GM12892 (cell line): ENCODE data around the gene MYB.

Experiments used
- POLR2A ChIP-seq: IDR thresholded peaks from 2 replicates; pipeline ENCODE4 v1.6.1; 2011; ENCODE audit warnings: low read depth, low read length, control low read depth
- POLR2AphosphoS5 ChIP-seq: IDR thresholded peaks from 2 replicates; pipeline ENCODE4 v1.6.1; 2011; ENCODE audit warnings: low read depth, low read length, control low read depth
- TAF1 ChIP-seq: IDR thresholded peaks from 2 replicates; pipeline ENCODE4 v1.6.1; 2011; ENCODE audit warnings: low read depth, mild to moderate bottlenecking, control low read depth, low read length, borderline replicate concordance

DNA sequence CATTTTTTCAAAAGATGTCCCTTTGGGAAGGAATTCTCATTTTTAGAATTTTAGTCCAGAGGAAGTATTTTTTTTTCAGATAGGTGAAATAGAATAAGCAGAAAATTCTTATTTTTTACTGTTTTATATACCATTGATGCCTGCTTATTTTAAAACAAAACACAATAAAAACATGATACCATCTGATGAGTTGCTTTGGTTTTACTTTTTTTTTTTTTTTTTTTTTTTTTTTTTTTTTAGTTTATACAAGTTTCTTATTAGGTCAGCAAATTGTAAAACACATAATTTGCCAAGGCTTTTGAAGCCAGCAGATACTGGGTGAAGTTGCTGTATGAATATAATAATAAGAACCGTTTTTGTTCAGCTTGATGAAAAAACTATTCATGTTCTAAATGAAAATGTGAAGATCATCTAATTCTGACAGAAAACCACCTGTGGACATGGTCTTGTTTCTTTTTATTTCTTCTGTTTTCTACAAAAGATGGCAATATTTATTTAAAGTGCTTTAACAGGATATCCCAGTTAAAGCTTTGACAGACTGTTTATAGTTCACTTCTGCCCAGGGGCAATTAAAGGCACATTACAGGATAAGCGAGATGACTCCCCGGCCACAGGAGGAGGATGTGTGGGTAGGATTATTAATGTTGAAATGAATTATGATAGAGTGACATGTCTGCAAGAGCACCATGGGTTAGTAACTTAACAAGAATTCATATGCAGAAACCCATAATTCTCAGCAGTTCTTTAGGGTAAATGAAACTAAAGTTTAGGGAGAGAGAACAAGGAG lies 31.1 kb downstream of the MYB start:
- TF ChIP-seq TAF1 = no peak
- no peak for TF ChIP-seq POLR2AphosphoS5
- no peak for TF ChIP-seq POLR2A
